Kidney capillary endothelial cell (primary cell): ENCODE results near the gene OR1D5.
"Not testable (repeated sequence)": the region's sequence is repeated elsewhere in the genome, so short reads cannot be mapped to it uniquely, and the experiment has no call there.

Experiments
- DNase-seq: peaks from one replicate; pipeline ENCODE4 v3.0.0-alpha.2; 2018; ENCODE audit warnings: low spot score

The OR1D5 gene

DNA sequence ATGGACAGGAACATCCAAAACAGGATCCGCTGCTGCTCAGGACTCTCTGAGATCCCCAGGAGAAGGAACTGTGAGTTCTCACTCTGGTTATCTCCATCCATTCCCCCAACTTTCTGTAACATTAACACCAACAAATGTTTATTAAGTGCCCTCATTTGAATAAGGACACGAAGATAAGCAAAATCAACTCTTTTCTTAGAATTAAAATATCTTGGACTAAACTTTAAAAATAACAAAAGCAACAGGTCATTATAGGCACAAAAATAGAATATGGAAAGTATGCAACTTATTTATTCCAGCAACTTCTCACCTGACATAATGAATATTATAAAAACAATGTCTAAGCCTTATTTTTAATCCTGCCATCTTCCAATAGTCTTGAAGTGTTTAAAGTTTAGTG is at the start of gene OR1D5:
Gene OR1D5 (minus strand): TSS at position 101 of the 400 bp plus-strand sequence. CDS start 0 bp downstream, at position 101.
- DNase-seq, result not testable (repeated sequence)

- no peak for DNase-seq
Measured at GRCh38 chr17:3104322-3104721, 40.9 kb upstream of the OR1D5 start, which contains the start of gene OR1D2. Gene OR1D2 (minus strand): TSS chr17:3104422. CDS start chr17:3092996, 11,426 bp downstream.

- DNase-seq, result not testable (repeated sequence)
Measured at GRCh38 chr17:3073850-3074249, 10.4 kb upstream of the OR1D5 start.

GRCh38 chr17:3065192-3065591 is 1.8 kb upstream of the OR1D5 start:
- peak; percentile 53 for DNase-seq

- DNase-seq, result not testable (repeated sequence)
Measured at GRCh38 chr17:3062824-3063377, 506 bp downstream of the OR1D5 start.

- not testable (repeated sequence) for DNase-seq
Measured at GRCh38 chr17:3054868-3055267, 8.5 kb downstream of the OR1D5 start.

GRCh38 chr17:3049705-3050295 is 13.6 kb downstream of the OR1D5 start:
- no peak for DNase-seq

DNA sequence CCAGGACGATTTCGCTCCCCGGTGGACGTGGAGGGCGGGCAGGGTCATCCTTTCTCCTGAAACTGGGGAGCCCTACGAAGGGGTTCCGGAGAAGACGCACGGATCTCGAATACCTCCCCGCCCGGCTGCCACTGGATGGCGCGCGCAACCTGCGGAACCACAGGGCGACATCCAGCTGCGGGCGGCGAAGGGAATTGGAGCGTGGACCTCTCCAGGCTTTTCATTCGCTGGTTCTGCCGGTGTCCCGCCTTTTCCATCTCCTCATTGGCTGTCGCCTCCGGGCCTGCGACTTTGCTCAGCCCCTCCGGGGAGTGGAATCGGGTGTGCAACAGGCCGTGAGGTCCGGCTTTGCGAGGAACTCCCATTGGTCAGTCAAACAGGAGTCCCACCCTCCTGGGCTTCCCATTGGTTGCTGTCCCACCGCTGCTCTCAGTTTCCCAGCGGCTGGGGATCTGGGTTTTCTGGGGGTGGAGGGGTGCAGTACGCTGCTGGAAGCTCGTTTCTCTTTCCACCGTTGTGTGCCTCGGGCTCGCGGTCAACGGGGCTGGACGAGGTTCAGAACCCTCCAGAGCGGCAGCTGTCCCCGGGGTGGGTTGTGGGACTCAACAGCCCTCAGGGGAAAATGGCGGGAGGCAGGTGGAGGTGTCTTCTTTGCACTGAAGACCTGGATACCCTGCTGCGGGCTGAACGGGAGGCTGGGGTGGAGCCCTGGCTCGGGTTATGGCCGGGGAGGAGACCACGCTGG is 14.5 kb downstream of the OR1D5 start:
- peak; percentile 85 for DNase-seq

DNA sequence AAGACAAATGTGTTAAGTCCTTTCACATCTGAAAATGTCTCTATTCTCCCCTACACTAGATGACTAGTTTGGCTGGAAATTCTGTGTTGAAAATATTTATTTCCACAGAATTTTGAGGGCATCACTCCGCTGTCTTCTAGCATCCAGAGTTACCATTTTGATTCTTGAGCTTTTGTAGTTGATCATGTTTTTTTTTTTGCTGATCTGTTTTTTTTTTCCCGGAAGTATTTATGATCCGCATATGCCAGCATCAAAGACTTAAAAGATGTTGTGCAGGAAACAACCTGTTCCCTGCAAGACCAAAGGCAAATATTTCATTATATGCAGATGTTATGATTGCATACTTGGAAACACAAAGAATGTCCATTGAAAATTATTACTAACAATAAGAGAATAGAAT is 16.7 kb downstream of the OR1D5 start:
- DNase-seq, result no peak

- DNase-seq, result no peak
Measured at GRCh38 chr17:3043737-3044365, 19.6 kb downstream of the OR1D5 start.

GRCh38 chr17:3040882-3041281 is 22.5 kb downstream of the OR1D5 start:
- no peak for DNase-seq

DNA sequence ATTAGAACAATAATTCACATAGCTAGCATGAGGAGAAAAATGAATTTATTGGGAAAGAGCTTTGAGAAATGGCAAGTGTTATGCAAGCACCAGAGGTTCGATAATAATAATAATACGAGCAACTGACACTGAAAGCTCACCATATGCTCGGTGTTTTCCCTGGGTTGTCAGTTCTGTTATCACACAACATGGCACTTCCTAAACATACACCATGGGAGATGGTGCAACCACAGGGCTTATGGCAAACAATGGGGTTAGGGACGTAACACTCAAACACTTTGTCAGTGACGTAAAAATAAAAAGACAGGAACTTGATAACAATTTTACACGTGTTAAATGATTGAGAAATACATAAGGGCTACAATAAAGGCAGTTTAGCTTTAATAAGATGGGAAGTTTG is 23.7 kb downstream of the OR1D5 start:
- DNase-seq, result no peak

GRCh38 chr17:3038941-3039340 is 24.5 kb downstream of the OR1D5 start:
- no peak for DNase-seq

DNA sequence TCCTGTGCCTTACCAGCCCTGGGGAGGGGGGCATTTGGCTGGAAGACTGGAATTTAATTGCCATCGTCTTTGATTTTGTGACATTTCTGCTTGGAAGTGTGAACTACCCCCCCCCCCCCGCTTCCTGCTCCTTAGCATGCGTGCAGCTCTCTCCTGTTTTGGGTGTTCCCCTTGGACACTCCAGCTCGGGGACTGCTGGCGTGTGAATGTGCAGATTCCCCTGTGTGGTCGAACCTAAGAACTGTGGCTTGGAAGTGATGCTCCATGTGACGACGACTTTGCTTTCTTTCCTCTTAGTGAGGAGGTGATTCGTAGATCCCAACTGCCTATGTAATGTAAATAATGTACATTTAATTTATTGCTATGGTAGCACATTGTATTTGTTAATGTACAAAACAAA is 26.1 kb downstream of the OR1D5 start:
- DNase-seq, result no peak

- no peak for DNase-seq
Measured at GRCh38 chr17:3036800-3037199, 26.6 kb downstream of the OR1D5 start.

DNA sequence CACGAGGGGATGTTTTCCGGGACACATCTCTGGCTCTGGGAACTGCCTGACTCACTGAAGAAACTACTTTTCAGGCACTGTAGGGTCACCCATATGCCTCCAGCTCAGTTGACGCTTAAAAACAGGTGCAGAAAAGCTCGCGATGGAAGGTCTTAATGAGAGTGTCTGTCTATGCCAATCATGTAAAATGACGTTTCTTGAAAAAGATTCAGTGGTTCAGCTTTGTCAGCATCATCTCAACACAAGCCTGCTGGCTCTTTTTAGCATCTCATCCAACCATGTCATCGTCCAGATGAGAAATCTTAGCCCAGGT is 27.5 kb downstream of the OR1D5 start:
- DNase-seq, result no peak

DNA sequence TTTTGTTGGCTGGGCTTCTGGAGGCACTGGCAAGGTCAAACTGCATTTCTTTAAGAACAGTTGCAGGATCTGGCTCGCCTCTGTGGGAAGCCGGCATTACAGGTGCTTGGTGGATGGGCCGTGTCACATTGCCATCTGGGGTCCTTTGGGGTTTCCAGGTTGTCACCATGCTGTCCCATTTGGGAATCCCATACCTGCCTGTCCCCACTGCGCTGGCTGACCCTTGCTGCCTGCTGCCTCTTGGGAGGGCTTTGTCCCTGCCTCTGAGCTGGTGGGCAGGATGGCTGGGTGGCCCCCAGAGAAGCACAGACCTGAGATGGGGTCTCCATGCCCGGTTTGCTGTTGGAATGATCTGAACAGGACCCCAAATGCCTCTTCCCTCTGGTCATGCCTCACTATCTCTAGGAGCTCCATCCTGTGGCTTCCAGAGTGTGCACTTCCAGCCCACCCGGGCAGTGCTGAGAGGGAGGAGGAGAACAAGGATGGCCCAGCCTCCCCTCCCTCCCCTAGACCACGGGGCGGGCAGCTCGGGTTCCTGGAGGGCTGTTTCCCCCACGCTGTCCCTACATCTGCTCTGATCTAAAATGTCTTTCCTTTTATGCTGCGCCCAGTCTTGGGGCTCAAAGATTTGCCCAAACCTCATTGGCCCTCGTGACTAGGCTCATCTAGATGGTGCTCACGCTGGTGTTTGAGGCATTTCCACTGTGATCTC is 28.0 kb downstream of the OR1D5 start:
- no peak for DNase-seq

DNA sequence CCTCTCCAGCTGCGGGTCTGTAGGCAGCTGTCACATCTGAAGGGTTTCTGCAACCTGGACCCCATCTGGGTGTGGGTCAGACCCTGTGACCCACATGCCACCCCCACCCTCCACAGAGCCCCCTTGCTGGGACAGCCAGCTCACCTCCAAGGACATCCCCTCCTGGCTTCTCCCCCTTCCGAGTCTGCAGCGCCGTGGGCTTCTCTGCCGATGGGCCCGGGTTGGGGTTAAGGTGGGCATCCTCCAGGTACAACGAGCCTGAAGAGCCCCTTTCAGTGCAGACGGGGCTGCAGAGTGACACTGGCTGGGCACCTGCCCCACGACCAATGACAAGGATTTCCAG is 28.9 kb downstream of the OR1D5 start:
- no peak for DNase-seq

- no peak for DNase-seq
Measured at GRCh38 chr17:3033741-3034577, 29.4 kb downstream of the OR1D5 start.

GRCh38 chr17:3033248-3033640 is 30.2 kb downstream of the OR1D5 start:
- no peak for DNase-seq
